ENCODE results near the gene PHKG2. TPM values are rescaled to one million over a fixed set of nuclear protein-coding genes. Genes with fewer than 3 reads are reported as not detected.

Gene PHKG2
- total RNA-seq, 4 donors from 2014 or later = 38.9 to 94.1 (median 57.7) TPM

DNA sequence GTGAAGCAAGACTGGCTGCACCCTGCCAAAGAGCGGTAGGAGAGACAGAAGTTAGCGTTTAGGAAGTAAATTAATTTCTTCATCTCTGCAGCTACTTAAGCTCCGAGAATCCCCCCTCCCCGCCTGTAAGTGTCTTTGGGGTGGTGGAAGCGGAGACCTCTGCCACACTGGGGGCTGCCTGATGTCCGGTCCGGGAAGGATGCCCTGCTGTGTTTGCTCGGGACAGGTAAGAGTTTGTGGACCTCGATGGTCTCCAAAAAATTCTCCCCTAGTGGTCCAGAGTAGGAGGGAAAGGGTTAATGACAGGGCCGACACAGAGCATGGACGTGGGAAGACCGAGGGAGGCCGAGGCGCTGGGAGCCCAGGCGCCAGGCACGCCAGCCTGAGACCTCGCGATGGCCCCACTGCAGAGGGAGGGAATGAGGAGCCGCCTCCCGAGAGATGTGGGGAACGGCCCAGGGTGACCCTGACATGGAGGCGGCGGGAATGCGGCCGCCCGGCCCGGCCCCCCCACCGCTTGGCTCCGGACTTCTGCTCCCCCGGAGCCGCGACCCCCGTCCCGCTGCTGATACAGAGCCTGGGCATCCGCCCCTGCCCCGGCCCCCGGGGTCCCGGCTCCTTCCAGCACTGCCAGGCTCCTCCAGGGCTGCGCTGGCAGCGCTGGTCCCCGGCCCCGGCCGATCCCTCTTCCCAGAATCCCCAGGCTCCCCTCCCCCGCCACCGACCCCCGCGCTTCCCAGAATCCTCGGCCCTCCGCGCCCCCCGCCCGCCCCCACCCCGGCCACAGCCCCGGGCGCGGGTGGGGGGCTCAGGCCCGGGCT, 38.1 kb downstream of the PHKG2 start:
- Histone ChIP-seq H3K27ac (peak overlapping the region; percentile 69 to 83 (median 78)), H3K27me3 (no peaks in the 10 kb centered on the region), H3K36me3 (peaks cover 0 to 29% (median 0%) of the 10 kb centered on the region in 3 donors), H3K9me3 (no peaks in the 10 kb centered on the region), H3K4me1 (peaks cover 0 to 27% (median 10%) of the 10 kb centered on the region in 4 donors), H3K4me3 (peak overlapping the region; percentile 60 to 89 (median 78))
- TF ChIP-seq, protein P1, sequence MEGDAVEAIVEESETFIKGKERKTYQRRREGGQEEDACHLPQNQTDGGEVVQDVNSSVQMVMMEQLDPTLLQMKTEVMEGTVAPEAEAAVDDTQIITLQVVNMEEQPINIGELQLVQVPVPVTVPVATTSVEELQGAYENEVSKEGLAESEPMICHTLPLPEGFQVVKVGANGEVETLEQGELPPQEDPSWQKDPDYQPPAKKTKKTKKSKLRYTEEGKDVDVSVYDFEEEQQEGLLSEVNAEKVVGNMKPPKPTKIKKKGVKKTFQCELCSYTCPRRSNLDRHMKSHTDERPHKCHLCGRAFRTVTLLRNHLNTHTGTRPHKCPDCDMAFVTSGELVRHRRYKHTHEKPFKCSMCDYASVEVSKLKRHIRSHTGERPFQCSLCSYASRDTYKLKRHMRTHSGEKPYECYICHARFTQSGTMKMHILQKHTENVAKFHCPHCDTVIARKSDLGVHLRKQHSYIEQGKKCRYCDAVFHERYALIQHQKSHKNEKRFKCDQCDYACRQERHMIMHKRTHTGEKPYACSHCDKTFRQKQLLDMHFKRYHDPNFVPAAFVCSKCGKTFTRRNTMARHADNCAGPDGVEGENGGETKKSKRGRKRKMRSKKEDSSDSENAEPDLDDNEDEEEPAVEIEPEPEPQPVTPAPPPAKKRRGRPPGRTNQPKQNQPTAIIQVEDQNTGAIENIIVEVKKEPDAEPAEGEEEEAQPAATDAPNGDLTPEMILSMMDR (IDR thresholded peaks at IDR 0.05) = peak in 1 of 6 experiments; percentile 3
- no peak for TF ChIP-seq POLR2A (IDR thresholded peaks at IDR 0.05)
- DNase-seq = no peak

DNA sequence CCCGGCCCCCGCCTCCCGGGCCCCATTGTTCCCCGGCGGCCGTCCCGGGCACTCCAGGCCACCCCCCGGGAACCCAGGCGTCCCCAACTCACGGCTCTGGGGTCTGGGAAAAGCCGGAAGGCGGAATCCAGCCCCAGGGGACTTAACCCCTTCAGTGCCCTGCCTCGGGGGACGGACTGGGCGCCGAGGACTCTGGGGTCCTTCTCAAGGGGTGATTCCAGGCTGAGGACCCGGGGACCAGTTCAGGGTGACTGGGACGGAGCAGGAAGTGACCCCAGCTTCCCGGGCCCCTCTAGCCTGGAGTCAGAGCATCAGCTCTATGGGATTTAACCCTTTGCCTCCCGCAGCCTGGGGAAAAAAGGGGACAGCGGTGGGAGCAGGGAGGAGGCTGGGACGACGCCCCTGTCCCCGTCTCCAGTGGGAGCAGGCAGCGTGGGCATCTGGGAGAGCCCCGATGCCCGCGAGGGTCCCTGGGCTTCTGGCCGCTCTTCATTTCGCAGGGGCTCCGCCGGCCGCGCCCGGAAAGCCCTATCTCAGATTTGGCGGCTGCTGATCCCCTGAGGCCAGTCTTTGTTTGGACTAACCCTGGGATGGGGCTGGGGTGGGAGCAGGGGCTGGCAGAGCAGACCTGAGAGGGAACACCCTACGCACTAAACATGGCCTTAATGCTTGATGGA, 38.8 kb downstream of the PHKG2 start, which contains the start of gene ZNF629:
TSS of gene ZNF629 (minus strand) at position 270 of the 677 bp plus-strand sequence. CDS start 2,723 bp downstream, outside the sequence.
- peak; percentile 19 to 25 for TF ChIP-seq POLR2A (IDR thresholded peaks at IDR 0.05)
- TF ChIP-seq, protein P1 (IDR thresholded peaks at IDR 0.05) = peak in 2 of 6 experiments; percentile 13 to 22
- no peaks in the 10 kb centered on the region for H3K9me3 ChIP-seq
- peak within 1 kb of the TSS; percentile 69 to 83 (median 78) for H3K27ac ChIP-seq
- peaks cover 0 to 22% (median 0%) of the 10 kb centered on the region in 3 donors for H3K36me3 ChIP-seq
- peak; percentile 38 to 77 (median 75) for DNase-seq
- H3K27me3 ChIP-seq = no peaks in the 10 kb centered on the region
- H3K4me3 ChIP-seq = peak within 1 kb of the TSS; percentile 60 to 89 (median 78)
- peaks cover 0 to 27% (median 10%) of the 10 kb centered on the region in 4 donors for H3K4me1 ChIP-seq

GRCh38 chr16:30787613-30788378, 39.6 kb downstream of the PHKG2 start:
- peaks cover 0 to 15% (median 0%) of the 10 kb centered on the region in 3 donors for H3K36me3 ChIP-seq
- no peaks in the 10 kb centered on the region for H3K9me3 ChIP-seq
- DNase-seq = no peak
- peak in 1 of 2 donors; percentile 20 for TF ChIP-seq POLR2A (IDR thresholded peaks at IDR 0.05)
- TF ChIP-seq, protein P1 (IDR thresholded peaks at IDR 0.05) = no peak
- H3K27ac ChIP-seq = peak overlapping the region; percentile 69 to 83 (median 78)
- H3K4me1 ChIP-seq = peaks cover 0 to 27% (median 10%) of the 10 kb centered on the region in 4 donors
- H3K27me3 ChIP-seq = no peaks in the 10 kb centered on the region
- peak overlapping the region; percentile 60 to 89 (median 78) for H3K4me3 ChIP-seq

DNA sequence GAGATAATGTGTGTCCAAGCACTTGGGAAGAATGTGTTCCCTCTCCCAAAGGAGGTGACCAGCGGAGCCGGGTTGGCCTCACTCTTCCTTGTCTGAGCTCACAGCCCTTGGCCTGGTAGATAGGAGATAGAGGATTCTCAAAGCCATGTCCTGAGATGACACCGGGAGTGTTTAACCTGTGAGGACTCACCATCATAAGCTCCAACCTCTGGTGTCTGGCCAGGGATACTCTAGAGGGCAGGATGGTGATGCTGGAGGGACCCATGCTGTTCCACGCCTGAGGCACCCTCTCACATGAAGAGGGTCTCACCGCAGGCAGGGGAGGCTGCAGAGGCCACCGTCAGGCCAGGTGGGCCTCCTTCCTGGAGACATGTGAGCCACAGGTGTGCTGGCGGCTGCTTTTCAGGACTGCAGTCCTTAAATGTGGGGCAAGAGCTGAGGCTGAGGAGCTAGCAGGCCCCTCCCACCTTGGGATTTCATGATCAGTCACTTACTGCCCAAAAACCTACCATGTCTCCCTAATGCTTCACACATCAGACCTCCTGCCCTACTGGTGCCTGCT, 45.4 kb downstream of the PHKG2 start:
- TF ChIP-seq, protein P1 (IDR thresholded peaks at IDR 0.05) = no peak
- TF ChIP-seq POLR2A (IDR thresholded peaks at IDR 0.05) = no peak
- Histone ChIP-seq H3K9me3 (no peaks in the 10 kb centered on the region), H3K27me3 (no peaks in the 10 kb centered on the region), H3K4me1 (no peaks in the 10 kb centered on the region), H3K4me3 (no peak overlapping the region), H3K27ac (no peak overlapping the region), H3K36me3 (no peaks in the 10 kb centered on the region)
- no peak for DNase-seq

DNA sequence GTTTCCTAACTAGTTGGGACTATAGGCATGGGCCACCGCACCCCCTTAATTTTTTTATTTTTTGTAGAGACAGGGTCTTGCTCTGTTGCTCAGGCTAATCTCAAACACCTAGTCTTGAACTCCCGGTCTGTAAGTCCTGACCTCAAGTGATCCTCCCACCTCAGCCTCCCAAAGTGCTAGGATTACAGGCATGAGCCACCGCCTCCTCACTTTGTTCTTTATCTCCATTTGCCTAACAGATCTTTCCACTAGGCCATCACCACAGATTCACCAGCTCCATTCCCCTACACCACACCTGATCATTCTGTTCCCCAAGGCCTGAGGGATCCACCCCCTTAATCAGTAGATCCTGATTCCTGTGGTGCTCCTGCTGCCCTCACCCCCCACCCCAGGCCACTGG, 46.4 kb downstream of the PHKG2 start:
- DNase-seq = no peak
- Histone ChIP-seq H3K36me3 (no peaks in the 10 kb centered on the region), H3K4me1 (no peaks in the 10 kb centered on the region), H3K27ac (no peak overlapping the region), H3K9me3 (no peaks in the 10 kb centered on the region), H3K4me3 (no peak overlapping the region), H3K27me3 (no peaks in the 10 kb centered on the region)
- TF ChIP-seq, protein P1 (IDR thresholded peaks at IDR 0.05) = no peak
- TF ChIP-seq POLR2A (IDR thresholded peaks at IDR 0.05) = no peak

Measured in Peyer's patch (tissue), 4 donors.